ENCODE data around the gene CRYBA1. TPM values are rescaled to one million over a fixed set of nuclear protein-coding genes. Genes with fewer than 3 reads are reported as not detected.

CRYBA1 gene
- total RNA-seq, 1 experiment from 2014 or later, result not detected

- intact Hi-C loops (cut with micrococcal nuclease; ENCODE audit: unreplicated experiment), result no loop called here
- peak; percentile 22 for DNase-seq
- H3K27ac Mint-ChIP-seq (ENCODE audit: unreplicated experiment), result peak overlapping the region; percentile 93
- CTCF ChIA-PET, result interaction anchor here (0.7 to 1.2 kb wide), 4 partner anchors 49 to 245 kb away, joined by 3 to 7 read pairs (median 4); no protein-coding TSS in a partner anchor
- H3K9me3 Mint-ChIP-seq (ENCODE audit: low read depth, unreplicated experiment), result no peaks in the 10 kb centered on the region
- peaks cover 28% of the 10 kb centered on the region for H3K4me1 Mint-ChIP-seq (ENCODE audit: low read depth, unreplicated experiment)
- H3K27me3 Mint-ChIP-seq (ENCODE audit: unreplicated experiment), result no peaks in the 10 kb centered on the region
- no TSS peak for BruUV-seq (replicated peaks)
- H3K4me3 Mint-ChIP-seq (ENCODE audit: low read depth, unreplicated experiment), result peak overlapping the region; percentile 90
- peaks cover 77% of the 10 kb centered on the region for H3K36me3 Mint-ChIP-seq (ENCODE audit: insufficient read depth, unreplicated experiment)
- TF ChIP-seq CTCF (IDR thresholded peaks at IDR 0.05; ENCODE audit: unreplicated experiment), result no peak
Measured at GRCh38 chr17:29292071-29292991, 45.7 kb downstream of the CRYBA1 start.

- CTCF ChIA-PET, result interaction anchor here (0.8 to 1.2 kb wide), 7 partner anchors 10 to 299 kb away, joined by 3 to 7 read pairs (median 4); partner anchors contain the start of gene ANKRD13B
- Mint-ChIP-seq H3K36me3 (ENCODE audit: insufficient read depth, unreplicated experiment) (peaks cover 68% of the 10 kb centered on the region), H3K27me3 (ENCODE audit: unreplicated experiment) (no peaks in the 10 kb centered on the region), H3K4me1 (ENCODE audit: low read depth, unreplicated experiment) (peaks cover 24% of the 10 kb centered on the region), H3K4me3 (ENCODE audit: low read depth, unreplicated experiment) (peak overlapping the region; percentile 90), H3K27ac (ENCODE audit: unreplicated experiment) (peak overlapping the region; percentile 93), H3K9me3 (ENCODE audit: low read depth, unreplicated experiment) (no peaks in the 10 kb centered on the region)
- intact Hi-C loops (cut with micrococcal nuclease; ENCODE audit: unreplicated experiment), result no loop called here
- peak; percentile 66 for DNase-seq
- TF ChIP-seq CTCF (IDR thresholded peaks at IDR 0.05; ENCODE audit: unreplicated experiment), result no peak
- TSS peak; percentile 19 for BruUV-seq (replicated peaks)
Measured at GRCh38 chr17:29292992-29293889, 46.6 kb downstream of the CRYBA1 start.

GRCh38 chr17:29293890-29294579 lies 47.4 kb downstream of the CRYBA1 start, which contains the start of gene NUFIP2:
TSS of gene NUFIP2 (minus strand) at chr17:29294148. CDS start at chr17:29294059, 89 bp downstream.
- H3K9me3 Mint-ChIP-seq (ENCODE audit: low read depth, unreplicated experiment), result no peaks in the 10 kb centered on the region
- peak within 1 kb of the TSS; percentile 90 for H3K4me3 Mint-ChIP-seq (ENCODE audit: low read depth, unreplicated experiment)
- CTCF ChIA-PET, result interaction anchor here (0.5 to 1.2 kb wide), 9 partner anchors 11 to 514 kb away, joined by 3 to 6 read pairs (median 4); partner anchors contain the start of gene ANKRD13B
- no TSS peak for BruUV-seq (replicated peaks)
- peak within 1 kb of the TSS; percentile 93 for H3K27ac Mint-ChIP-seq (ENCODE audit: unreplicated experiment)
- H3K4me1 Mint-ChIP-seq (ENCODE audit: low read depth, unreplicated experiment), result peaks cover 19% of the 10 kb centered on the region
- peaks cover 61% of the 10 kb centered on the region for H3K36me3 Mint-ChIP-seq (ENCODE audit: insufficient read depth, unreplicated experiment)
- intact Hi-C loops (cut with micrococcal nuclease; ENCODE audit: unreplicated experiment), result no loop called here
- no peaks in the 10 kb centered on the region for H3K27me3 Mint-ChIP-seq (ENCODE audit: unreplicated experiment)
- DNase-seq, result peak; percentile 97
- TF ChIP-seq CTCF (IDR thresholded peaks at IDR 0.05; ENCODE audit: unreplicated experiment), result no peak

GRCh38 chr17:29294580-29294900 lies 47.9 kb downstream of the CRYBA1 start:
- TF ChIP-seq CTCF (IDR thresholded peaks at IDR 0.05; ENCODE audit: unreplicated experiment), result no peak
- intact Hi-C loops (cut with micrococcal nuclease; ENCODE audit: unreplicated experiment), result no loop called here
- Mint-ChIP-seq H3K4me1 (ENCODE audit: low read depth, unreplicated experiment) (peaks cover 14% of the 10 kb centered on the region), H3K9me3 (ENCODE audit: low read depth, unreplicated experiment) (no peaks in the 10 kb centered on the region), H3K27me3 (ENCODE audit: unreplicated experiment) (no peaks in the 10 kb centered on the region), H3K4me3 (ENCODE audit: low read depth, unreplicated experiment) (peak overlapping the region; percentile 90), H3K36me3 (ENCODE audit: insufficient read depth, unreplicated experiment) (peaks cover 56% of the 10 kb centered on the region), H3K27ac (ENCODE audit: unreplicated experiment) (peak overlapping the region; percentile 93)
- DNase-seq, result no peak
- BruUV-seq (replicated peaks), result TSS peak; percentile 98
- CTCF ChIA-PET, result interaction anchor here (0.5 to 1.2 kb wide), 9 partner anchors 11 to 513 kb away, joined by 3 to 6 read pairs (median 4); partner anchors contain the start of gene ANKRD13B

Data from Calu3 (cell line).